Measurements from ENCODE around the gene CFAP77. TPM values are rescaled to one million over a fixed set of nuclear protein-coding genes. Genes with fewer than 3 reads are reported as not detected.
A peak's percentile ranks its signal among the peaks of the same experiment; 100 is the strongest.

The CFAP77 gene
- total and polyA plus RNA-seq, 7 experiments from 2014 or later: not detected

- Mint-ChIP-seq H3K36me3 (peaks cover 0 to 9% (median 0%) of the 10 kb centered on the region in 5 donors), H3K27me3 (peaks cover 63 to 75% (median 70%) of the 10 kb centered on the region in 5 donors), H3K9me3 (peaks cover 0 to 3% (median 0%) of the 10 kb centered on the region in 11 donors), H3K4me1 (peaks cover 0 to 11% (median 7%) of the 10 kb centered on the region in 7 donors), H3K27ac (no peak overlapping the region), H3K4me3 (no peak overlapping the region)
- peaks cover 0 to 44% of the 10 kb centered on the region in 2 donors for H3K27me3 ChIP-seq (ENCODE audit: control insufficient read depth in 2 of 2, insufficient read depth in 2 of 2, low read length in 2 of 2)
- CTCF ChIA-PET: no interaction called here
- intact Hi-C loops (cut with micrococcal nuclease): loop anchor here in 1 of 2 donors (5.0 kb wide), 1 partner anchor 70 kb away; no protein-coding TSS in a partner anchor
- H3K27ac ChIP-seq (ENCODE audit: low read depth, low read length): no peak overlapping the region
- no peaks in the 10 kb centered on the region for H3K9me3 ChIP-seq (ENCODE audit: control insufficient read depth in 2 of 3, low read length in 3 of 3)
- no peak for ATAC-seq
- H3K36me3 ChIP-seq (ENCODE audit: control insufficient read depth in 2 of 3, insufficient read depth in 3 of 3, low read length in 3 of 3): no peaks in the 10 kb centered on the region
- no peak for DNase-seq
- POLR2A ChIA-PET: interaction anchor here (0.8 kb wide), 1 partner anchor 11 kb away, joined by 3 read pairs; no protein-coding TSS in a partner anchor
- H3K4me1 ChIP-seq (ENCODE audit: control insufficient read depth in 2 of 2, insufficient read depth in 2 of 2, low read length in 2 of 2): peaks cover 7 to 9% of the 10 kb centered on the region in 2 donors
- H3K4me3 ChIP-seq (ENCODE audit: low read length): no peak overlapping the region
Measured at GRCh38 chr9:132577119-132577518, 167.1 kb downstream of the CFAP77 start.

DNA sequence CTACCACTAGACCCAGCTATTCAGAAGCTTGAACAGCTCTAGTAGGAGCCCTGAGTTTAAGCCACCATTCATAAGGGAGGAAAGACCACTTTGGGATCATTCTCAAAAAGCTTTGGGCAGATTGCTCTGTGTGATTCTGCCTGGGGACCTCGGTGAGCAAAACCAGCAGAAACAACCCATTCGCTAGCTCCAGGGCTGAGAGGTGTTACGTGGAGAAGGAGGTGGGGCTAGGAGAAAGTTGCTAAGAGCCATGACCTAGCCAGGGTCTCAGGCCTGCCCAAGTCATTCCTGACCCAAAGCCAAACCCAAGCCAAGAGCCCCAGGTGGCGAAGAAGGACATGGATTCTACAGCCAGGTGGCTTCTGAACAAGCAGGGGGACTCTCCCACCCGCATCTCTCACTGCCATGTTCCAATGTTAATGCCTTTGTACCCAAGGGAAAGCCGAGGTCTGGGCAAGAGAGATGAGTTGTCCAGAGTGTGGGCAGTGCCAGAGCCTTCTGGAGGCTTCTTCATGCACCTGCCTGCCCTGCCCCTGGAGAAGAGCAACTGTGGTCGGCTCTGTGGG is 168.4 kb downstream of the CFAP77 start:
- Mint-ChIP-seq H3K27ac (no peak overlapping the region), H3K4me3 (no peak overlapping the region), H3K9me3 (peaks cover 0 to 3% (median 0%) of the 10 kb centered on the region in 11 donors), H3K27me3 (peaks cover 60 to 76% (median 69%) of the 10 kb centered on the region in 5 donors), H3K4me1 (peaks cover 0 to 11% (median 7%) of the 10 kb centered on the region in 7 donors), H3K36me3 (peaks cover 0 to 9% (median 0%) of the 10 kb centered on the region in 5 donors)
- intact Hi-C loops (cut with micrococcal nuclease): loop anchor here in 1 of 2 donors (5.0 kb wide), 1 partner anchor 71 kb away; no protein-coding TSS in a partner anchor
- ATAC-seq: no peak
- Histone ChIP-seq H3K4me1 (ENCODE audit: control insufficient read depth in 2 of 2, insufficient read depth in 2 of 2, low read length in 2 of 2) (peaks cover 7 to 9% of the 10 kb centered on the region in 2 donors), H3K36me3 (ENCODE audit: control insufficient read depth in 2 of 3, insufficient read depth in 3 of 3, low read length in 3 of 3) (no peaks in the 10 kb centered on the region), H3K9me3 (ENCODE audit: control insufficient read depth in 2 of 3, low read length in 3 of 3) (no peaks in the 10 kb centered on the region), H3K27me3 (ENCODE audit: control insufficient read depth in 2 of 2, insufficient read depth in 2 of 2, low read length in 2 of 2) (peaks cover 4 to 51% of the 10 kb centered on the region in 2 donors), H3K27ac (ENCODE audit: low read depth, low read length) (no peak overlapping the region), H3K4me3 (ENCODE audit: low read length) (no peak overlapping the region)
- POLR2A ChIA-PET: no interaction called here
- no peak for DNase-seq
- CTCF ChIA-PET: interaction anchor here (0.6 kb wide), 1 partner anchor 26 kb away, joined by 4 read pairs; no protein-coding TSS in a partner anchor

- Mint-ChIP-seq H3K36me3 (peaks cover 0 to 7% (median 0%) of the 10 kb centered on the region in 5 donors), H3K4me3 (peak overlapping the region in 1 of 10 donors; percentile 25), H3K27ac (peak overlapping the region in 1 of 9 donors; percentile 9), H3K4me1 (peaks cover 0 to 11% (median 7%) of the 10 kb centered on the region in 7 donors), H3K27me3 (peaks cover 63 to 85% (median 72%) of the 10 kb centered on the region in 5 donors), H3K9me3 (peaks cover 0 to 4% (median 0%) of the 10 kb centered on the region in 11 donors)
- H3K4me1 ChIP-seq (ENCODE audit: control insufficient read depth in 2 of 2, insufficient read depth in 2 of 2, low read length in 2 of 2): peaks cover 7 to 9% of the 10 kb centered on the region in 2 donors
- no peak overlapping the region for H3K27ac ChIP-seq (ENCODE audit: low read depth, low read length)
- peaks cover 12 to 57% of the 10 kb centered on the region in 2 donors for H3K27me3 ChIP-seq (ENCODE audit: control insufficient read depth in 2 of 2, insufficient read depth in 2 of 2, low read length in 2 of 2)
- DNase-seq (no peak), ATAC-seq (no peak)
- intact Hi-C loops (cut with micrococcal nuclease): loop anchor here in 1 of 2 donors (5.0 kb wide), 1 partner anchor 72 kb away; no protein-coding TSS in a partner anchor
- no peaks in the 10 kb centered on the region for H3K36me3 ChIP-seq (ENCODE audit: control insufficient read depth in 2 of 3, insufficient read depth in 3 of 3, low read length in 3 of 3)
- POLR2A ChIA-PET: no interaction called here
- no peak overlapping the region for H3K4me3 ChIP-seq (ENCODE audit: low read length)
- CTCF ChIA-PET: no interaction called here
- H3K9me3 ChIP-seq (ENCODE audit: control insufficient read depth in 2 of 3, low read length in 3 of 3): no peaks in the 10 kb centered on the region
Measured at GRCh38 chr9:132579427-132579798, 169.4 kb downstream of the CFAP77 start.

GRCh38 chr9:132582276-132582785 is 172.3 kb downstream of the CFAP77 start, which contains the start of gene BARHL1:
BARHL1 (plus strand) TSS chr9:132582606; CDS start chr9:132582798, 192 bp downstream.
- Mint-ChIP-seq H3K4me3 (peak within 1 kb of the TSS; percentile 67 to 82 (median 76)), H3K9me3 (peaks cover 0 to 4% (median 0%) of the 10 kb centered on the region in 11 donors), H3K27me3 (peaks cover 62 to 91% (median 70%) of the 10 kb centered on the region in 5 donors), H3K27ac (peak within 1 kb of the TSS in 4 of 9 donors; percentile 19 to 82 (median 53)), H3K4me1 (peaks cover 0 to 14% (median 9%) of the 10 kb centered on the region in 7 donors), H3K36me3 (peaks cover 0 to 5% (median 0%) of the 10 kb centered on the region in 5 donors)
- Histone ChIP-seq H3K27me3 (ENCODE audit: control insufficient read depth in 2 of 2, insufficient read depth in 2 of 2, low read length in 2 of 2) (peaks cover 23 to 64% of the 10 kb centered on the region in 2 donors), H3K4me3 (ENCODE audit: low read length) (peak within 1 kb of the TSS; percentile 54), H3K9me3 (ENCODE audit: control insufficient read depth in 2 of 3, low read length in 3 of 3) (no peaks in the 10 kb centered on the region), H3K36me3 (ENCODE audit: control insufficient read depth in 2 of 3, insufficient read depth in 3 of 3, low read length in 3 of 3) (no peaks in the 10 kb centered on the region), H3K27ac (ENCODE audit: low read depth, low read length) (no peak within 1 kb of the TSS), H3K4me1 (ENCODE audit: control insufficient read depth in 2 of 2, insufficient read depth in 2 of 2, low read length in 2 of 2) (peaks cover 7 to 9% of the 10 kb centered on the region in 2 donors)
- DNase-seq (no peak), ATAC-seq (no peak)
- CTCF ChIA-PET: no interaction called here
- POLR2A ChIA-PET: no interaction called here
- intact Hi-C loops (cut with micrococcal nuclease): loop anchor here in 1 of 2 donors (2.0 kb wide), 1 partner anchor 170 kb away; no protein-coding TSS in a partner anchor

DNA sequence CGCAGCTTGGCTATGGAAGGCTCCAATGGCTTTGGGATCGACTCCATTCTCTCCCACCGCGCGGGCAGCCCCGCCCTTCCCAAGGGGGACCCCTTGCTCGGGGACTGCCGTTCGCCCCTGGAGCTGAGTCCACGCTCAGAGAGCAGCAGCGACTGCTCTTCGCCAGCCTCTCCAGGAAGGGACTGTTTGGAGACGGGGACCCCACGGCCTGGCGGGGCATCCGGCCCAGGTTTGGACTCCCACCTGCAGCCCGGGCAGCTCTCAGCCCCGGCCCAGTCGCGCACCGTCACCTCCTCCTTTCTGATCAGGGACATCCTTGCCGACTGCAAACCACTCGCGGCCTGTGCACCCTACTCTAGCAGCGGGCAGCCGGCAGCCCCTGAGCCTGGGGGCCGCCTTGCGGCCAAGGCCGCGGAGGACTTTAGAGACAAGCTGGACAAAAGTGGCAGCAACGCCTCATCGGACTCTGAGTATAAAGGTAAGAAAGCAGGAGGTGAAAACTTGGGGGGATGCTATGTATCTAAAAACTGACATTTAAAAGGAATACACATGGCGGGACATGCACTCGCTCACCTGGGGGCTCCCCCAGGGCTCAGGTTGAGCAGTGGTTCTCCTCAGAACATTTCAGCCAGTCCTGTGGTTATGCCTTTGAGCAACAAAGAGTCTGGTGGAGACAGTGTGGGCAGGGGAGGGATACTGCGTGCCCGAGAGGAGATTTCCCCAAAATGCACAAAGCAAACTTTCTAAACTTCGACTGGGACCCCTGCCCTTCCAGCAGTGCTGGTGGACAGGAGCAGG is 173.0 kb downstream of the CFAP77 start:
- Histone ChIP-seq H3K9me3 (ENCODE audit: control insufficient read depth in 2 of 3, low read length in 3 of 3) (no peaks in the 10 kb centered on the region), H3K27ac (ENCODE audit: low read depth, low read length) (no peak overlapping the region), H3K27me3 (ENCODE audit: control insufficient read depth in 2 of 2, insufficient read depth in 2 of 2, low read length in 2 of 2) (peaks cover 27 to 59% of the 10 kb centered on the region in 2 donors), H3K4me3 (ENCODE audit: low read length) (no peak overlapping the region), H3K4me1 (ENCODE audit: control insufficient read depth in 2 of 2, insufficient read depth in 2 of 2, low read length in 2 of 2) (peaks cover 7 to 9% of the 10 kb centered on the region in 2 donors), H3K36me3 (ENCODE audit: control insufficient read depth in 2 of 3, insufficient read depth in 3 of 3, low read length in 3 of 3) (no peaks in the 10 kb centered on the region)
- Mint-ChIP-seq H3K27ac (peak overlapping the region in 1 of 9 donors; percentile 14), H3K36me3 (peaks cover 0 to 5% (median 0%) of the 10 kb centered on the region in 5 donors), H3K27me3 (peaks cover 59 to 91% (median 65%) of the 10 kb centered on the region in 5 donors), H3K4me3 (no peak overlapping the region), H3K4me1 (peaks cover 0 to 14% (median 9%) of the 10 kb centered on the region in 7 donors), H3K9me3 (peaks cover 0 to 4% (median 0%) of the 10 kb centered on the region in 11 donors)
- ATAC-seq (no peak), DNase-seq (no peak)
- ChIA-PET POLR2A (no interaction called here), CTCF (no interaction called here)
- intact Hi-C loops (cut with micrococcal nuclease): loop anchor here in 1 of 2 donors (2.0 kb wide), 1 partner anchor 170 kb away; no protein-coding TSS in a partner anchor

DNA sequence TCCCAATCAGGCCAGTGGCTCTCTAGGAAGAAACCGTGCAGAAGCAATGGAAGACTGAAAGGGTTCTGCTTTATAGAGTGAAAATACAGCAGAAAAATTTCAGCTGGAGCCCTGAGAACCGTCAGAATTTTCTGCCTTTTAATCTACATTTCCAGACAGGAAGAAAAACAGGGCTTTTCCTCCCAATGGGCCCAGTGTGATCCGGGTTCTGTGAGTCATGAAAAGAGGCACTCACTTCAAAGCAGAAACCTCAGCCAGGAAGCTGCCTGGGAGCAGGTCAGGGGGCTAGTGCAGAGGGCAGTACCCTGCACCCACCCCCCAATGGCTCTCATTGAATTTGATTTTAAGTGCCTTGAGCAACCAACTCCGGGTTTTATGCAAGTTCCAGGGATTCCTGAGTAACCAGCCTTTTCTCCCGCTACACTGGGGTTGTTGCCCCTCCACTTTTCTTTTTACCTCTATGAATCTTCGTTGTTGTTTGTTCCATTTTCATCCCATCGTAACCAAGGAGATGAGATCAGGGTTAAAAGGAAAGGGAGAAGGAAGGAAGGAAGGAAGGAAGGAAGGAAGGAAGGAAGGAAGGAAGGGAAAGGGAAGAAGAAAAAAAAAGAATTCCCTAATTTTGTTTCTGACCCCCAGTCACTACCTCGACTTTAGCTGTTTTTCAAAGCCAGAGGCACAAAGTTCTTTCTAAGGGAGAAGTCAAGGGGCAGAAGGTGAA is 173.7 kb downstream of the CFAP77 start:
- H3K4me1 Mint-ChIP-seq: peaks cover 0 to 18% (median 11%) of the 10 kb centered on the region in 7 donors

More for the DNA sequence above, 173.7 kb downstream of the CFAP77 start:
- Mint-ChIP-seq H3K27ac (peak overlapping the region in 1 of 9 donors; percentile 39), H3K4me3 (no peak overlapping the region), H3K36me3 (peaks cover 0 to 5% (median 0%) of the 10 kb centered on the region in 5 donors), H3K27me3 (peaks cover 56 to 91% (median 61%) of the 10 kb centered on the region in 5 donors), H3K9me3 (peaks cover 0 to 4% (median 0%) of the 10 kb centered on the region in 11 donors)
- Histone ChIP-seq H3K4me3 (ENCODE audit: low read length) (no peak overlapping the region), H3K4me1 (ENCODE audit: control insufficient read depth in 2 of 2, insufficient read depth in 2 of 2, low read length in 2 of 2) (peaks cover 7 to 9% of the 10 kb centered on the region in 2 donors), H3K27me3 (ENCODE audit: control insufficient read depth in 2 of 2, insufficient read depth in 2 of 2, low read length in 2 of 2) (peaks cover 27 to 54% of the 10 kb centered on the region in 2 donors), H3K36me3 (ENCODE audit: control insufficient read depth in 2 of 3, insufficient read depth in 3 of 3, low read length in 3 of 3) (no peaks in the 10 kb centered on the region), H3K27ac (ENCODE audit: low read depth, low read length) (no peak overlapping the region), H3K9me3 (ENCODE audit: control insufficient read depth in 2 of 3, low read length in 3 of 3) (no peaks in the 10 kb centered on the region)
- CTCF ChIA-PET: no interaction called here
- DNase-seq: no peak
- intact Hi-C loops (cut with micrococcal nuclease): loop anchor here in 1 of 2 donors (2.0 kb wide), 1 partner anchor 171 kb away; no protein-coding TSS in a partner anchor
- POLR2A ChIA-PET: no interaction called here
- no peak for ATAC-seq

Data from naive thymus-derived CD4-positive, alpha-beta T cell (primary cell).